ENCODE measurements around the gene SPARC.

GRCh38 chr5:151695464-151695863 is 8.7 kb upstream of the SPARC start:
- TF ChIP-seq CTCF (IDR thresholded peaks at IDR 0.05): no peak
- no peak for TF ChIP-seq POLR2A (IDR thresholded peaks at IDR 0.05)
